Choroid plexus epithelial cell (primary cell): ENCODE measurements around the gene VPS13D.

Experiments
- DNase-seq: peaks from one replicate; pipeline ENCODE4 v3.0.0-alpha.2; 2010; ENCODE audit warnings: low read depth
- H3K4me3 ChIP-seq: 2 replicates; pipeline ENCODE4 v1.5.1; 2011; ENCODE audit warnings: low read depth, mild to moderate bottlenecking, control low read depth, low read length, moderate library complexity
- TF ChIP-seq, protein P1 (sequence below): conservative IDR thresholded peaks from 2 replicates; pipeline ENCODE4 v1.5.1; 2011; ENCODE audit warnings: low read depth, mild to moderate bottlenecking, control low read depth, inconsistent platforms, low read length, moderate library complexity

The VPS13D gene

GRCh38 chr1:12229835-12230548, at the start of gene VPS13D:
Gene VPS13D, plus strand, starts transcription at chr1:12230030. Its CDS starts 4,237 bp downstream, at chr1:12234267.
- TF ChIP-seq, protein P1, sequence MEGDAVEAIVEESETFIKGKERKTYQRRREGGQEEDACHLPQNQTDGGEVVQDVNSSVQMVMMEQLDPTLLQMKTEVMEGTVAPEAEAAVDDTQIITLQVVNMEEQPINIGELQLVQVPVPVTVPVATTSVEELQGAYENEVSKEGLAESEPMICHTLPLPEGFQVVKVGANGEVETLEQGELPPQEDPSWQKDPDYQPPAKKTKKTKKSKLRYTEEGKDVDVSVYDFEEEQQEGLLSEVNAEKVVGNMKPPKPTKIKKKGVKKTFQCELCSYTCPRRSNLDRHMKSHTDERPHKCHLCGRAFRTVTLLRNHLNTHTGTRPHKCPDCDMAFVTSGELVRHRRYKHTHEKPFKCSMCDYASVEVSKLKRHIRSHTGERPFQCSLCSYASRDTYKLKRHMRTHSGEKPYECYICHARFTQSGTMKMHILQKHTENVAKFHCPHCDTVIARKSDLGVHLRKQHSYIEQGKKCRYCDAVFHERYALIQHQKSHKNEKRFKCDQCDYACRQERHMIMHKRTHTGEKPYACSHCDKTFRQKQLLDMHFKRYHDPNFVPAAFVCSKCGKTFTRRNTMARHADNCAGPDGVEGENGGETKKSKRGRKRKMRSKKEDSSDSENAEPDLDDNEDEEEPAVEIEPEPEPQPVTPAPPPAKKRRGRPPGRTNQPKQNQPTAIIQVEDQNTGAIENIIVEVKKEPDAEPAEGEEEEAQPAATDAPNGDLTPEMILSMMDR, result peak; percentile 74
- peak; percentile 81 for DNase-seq
- peak within 1 kb of the TSS; percentile 84 for H3K4me3 ChIP-seq

GRCh38 chr1:12180315-12180714, 49.5 kb upstream of the VPS13D start:
- TF ChIP-seq, protein P1, result no peak
- peak; percentile 81 for DNase-seq
- no peak overlapping the region for H3K4me3 ChIP-seq

DNA sequence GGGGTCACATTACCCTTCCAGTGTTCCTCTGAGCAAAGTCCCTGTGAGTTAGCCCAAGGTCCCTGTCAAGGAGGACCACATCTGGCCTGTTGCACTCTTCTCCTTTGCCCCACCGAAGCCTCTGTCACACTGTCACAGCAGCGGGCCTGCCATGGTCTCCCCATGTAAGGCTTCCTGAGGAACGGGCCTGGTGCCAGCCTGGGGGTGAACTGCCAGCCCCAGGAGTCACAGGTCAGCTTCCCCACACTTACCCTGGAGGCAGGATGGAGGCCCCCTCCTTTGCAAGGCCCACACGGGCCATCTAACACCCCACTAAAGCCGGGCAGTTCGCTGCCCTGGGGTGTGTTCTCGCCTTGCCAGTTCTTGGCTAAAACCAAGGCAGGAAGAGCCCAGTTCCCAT, 48.9 kb upstream of the VPS13D start:
- TF ChIP-seq, protein P1, result no peak
- H3K4me3 ChIP-seq, result no peak overlapping the region
- DNase-seq, result no peak

- TF ChIP-seq, protein P1, result no peak
- DNase-seq, result no peak
- no peak overlapping the region for H3K4me3 ChIP-seq
Measured at GRCh38 chr1:12181568-12181967, 48.3 kb upstream of the VPS13D start.

GRCh38 chr1:12182410-12182984, 47.3 kb upstream of the VPS13D start:
- H3K4me3 ChIP-seq, result no peak overlapping the region
- DNase-seq, result no peak
- TF ChIP-seq, protein P1, result no peak

DNA sequence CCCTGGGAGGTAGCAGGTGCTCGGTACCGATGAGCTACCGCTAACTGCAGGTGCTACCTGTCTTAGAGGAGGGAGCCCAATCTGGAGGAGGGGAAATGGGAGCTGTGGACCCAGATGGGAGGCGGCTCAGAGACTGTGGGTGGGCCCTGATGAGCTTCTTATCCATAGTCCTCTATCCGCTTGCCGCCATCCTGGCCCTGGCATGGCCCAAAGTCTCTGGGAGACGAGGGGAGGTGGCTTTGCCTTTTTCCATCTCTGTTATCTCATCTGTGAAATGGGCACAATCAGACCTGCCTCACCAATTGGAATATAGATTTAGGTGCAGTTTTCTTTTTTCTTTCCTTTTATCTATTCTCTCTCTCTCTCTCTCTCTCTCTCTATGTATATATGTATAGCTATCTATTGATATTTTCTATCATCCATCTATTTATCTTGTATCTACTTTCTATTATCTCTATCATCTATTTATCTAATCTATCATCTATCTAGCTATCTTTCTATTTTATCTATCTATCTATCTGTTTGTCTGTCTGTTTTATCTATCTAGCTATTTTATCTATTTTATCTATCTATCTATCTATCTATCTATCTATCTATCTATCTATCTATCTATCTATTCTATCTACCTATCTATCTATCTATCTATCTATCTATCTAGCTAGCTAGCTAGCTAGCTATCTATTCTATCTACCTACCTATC, 46.6 kb upstream of the VPS13D start:
- no peak for DNase-seq
- TF ChIP-seq, protein P1, result no peak
- no peak overlapping the region for H3K4me3 ChIP-seq
